ENCODE measurements around the gene THRB. TPM values are rescaled to one million over a fixed set of nuclear protein-coding genes. Genes with fewer than 3 reads are reported as not detected.

Gene THRB
- total RNA-seq, 1 experiment from 2014 or later = 0.86 TPM

- no peak for DNase-seq (ENCODE audit: low read depth)
Measured at GRCh38 chr3:24377218-24377993, 117.2 kb downstream of the THRB start.

DNA sequence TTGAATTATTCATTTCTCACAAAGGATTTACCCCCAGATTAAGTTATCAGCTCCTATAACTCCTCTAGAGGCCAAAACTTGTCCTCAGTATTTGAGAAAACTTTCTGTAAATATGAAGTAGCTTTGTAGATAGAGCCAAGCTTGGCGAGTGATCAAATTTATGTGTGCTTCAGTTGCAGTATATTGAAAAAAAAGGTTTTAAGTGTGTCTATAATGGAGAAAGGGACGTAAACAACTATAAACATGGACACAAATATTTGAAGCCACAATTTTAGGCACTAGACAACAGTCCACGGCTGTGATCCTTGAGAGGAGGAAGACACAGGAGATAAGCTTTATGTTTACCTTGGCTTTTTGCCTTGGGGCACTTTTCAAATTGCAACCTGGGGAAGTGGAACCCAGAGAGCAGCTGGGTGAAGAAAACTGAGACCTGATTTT is 118.7 kb downstream of the THRB start:
- DNase-seq (ENCODE audit: low read depth) = no peak

GRCh38 chr3:24374801-24375200 is 119.8 kb downstream of the THRB start:
- no peak for DNase-seq (ENCODE audit: low read depth)

DNA sequence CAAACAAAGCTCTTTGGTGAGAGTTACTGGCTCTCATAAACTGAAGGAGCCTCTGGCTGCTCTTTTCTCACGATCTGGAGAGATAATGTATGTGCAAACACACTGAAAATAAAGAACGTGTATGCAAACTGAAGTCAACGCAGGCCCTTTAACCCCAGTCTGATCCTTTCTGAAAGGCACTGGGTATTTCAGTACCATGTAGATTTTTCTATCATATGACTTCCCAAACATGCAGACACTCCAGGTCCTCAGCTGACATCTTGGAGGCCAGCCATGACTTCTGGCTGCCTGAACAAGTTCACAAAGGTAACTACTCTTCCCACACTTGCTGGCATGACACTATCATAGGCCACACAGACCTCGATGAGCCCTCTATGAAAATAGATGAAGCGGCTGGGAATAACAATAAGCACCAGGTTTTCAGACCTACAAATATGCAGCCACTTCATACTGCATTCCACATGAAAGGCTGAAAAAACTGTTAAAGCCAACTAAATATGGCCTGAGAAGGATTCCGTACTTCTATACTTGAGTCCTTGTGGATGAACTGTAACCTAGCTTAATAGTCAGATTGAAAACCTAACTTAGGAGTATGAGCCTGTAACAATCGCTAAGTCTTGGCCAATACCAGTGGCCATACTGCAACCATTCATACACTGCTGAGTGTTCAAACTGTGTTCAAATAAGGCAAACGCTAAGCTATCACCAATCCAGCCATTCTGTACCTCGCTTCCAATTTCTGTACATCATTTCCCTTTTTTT is 121.3 kb downstream of the THRB start:
- no peak for DNase-seq (ENCODE audit: low read depth)

- no peak for DNase-seq (ENCODE audit: low read depth)
Measured at GRCh38 chr3:24372559-24373197, 122.0 kb downstream of the THRB start.

DNA sequence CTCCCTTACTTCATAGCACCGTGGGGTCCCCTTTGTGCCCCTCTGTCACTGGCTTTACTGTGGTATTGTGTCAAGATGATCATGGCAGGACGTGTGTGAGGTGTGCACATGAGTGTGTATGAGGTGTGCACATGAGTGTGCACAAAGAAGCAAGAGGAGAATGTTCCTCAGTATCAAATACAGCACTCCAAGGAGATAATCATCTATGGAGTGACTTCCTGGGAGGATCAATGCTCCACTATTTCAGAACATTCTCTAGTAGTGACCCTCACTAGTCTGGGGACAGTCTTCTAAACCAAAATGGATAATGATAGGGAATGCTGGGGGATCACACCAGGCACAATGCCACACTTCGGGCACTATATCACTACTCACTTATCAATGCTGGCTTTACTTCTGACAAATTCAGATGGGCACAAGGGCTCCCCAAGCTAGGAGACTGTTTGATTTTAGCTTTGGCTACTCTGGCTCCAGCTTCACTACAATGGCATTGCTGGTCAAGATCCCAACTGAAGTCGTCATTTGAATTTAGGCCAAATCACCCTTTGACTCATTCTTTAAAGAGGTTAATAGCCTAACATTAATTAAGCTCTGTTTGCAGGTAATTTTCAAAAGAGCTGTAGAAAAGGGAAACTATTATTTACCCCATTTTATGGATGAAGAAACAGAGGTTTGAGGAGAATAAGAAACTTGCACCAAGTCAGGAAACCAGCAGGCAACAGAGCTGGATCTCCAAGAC is 124.1 kb downstream of the THRB start:
- DNase-seq (ENCODE audit: low read depth) = no peak

DNA sequence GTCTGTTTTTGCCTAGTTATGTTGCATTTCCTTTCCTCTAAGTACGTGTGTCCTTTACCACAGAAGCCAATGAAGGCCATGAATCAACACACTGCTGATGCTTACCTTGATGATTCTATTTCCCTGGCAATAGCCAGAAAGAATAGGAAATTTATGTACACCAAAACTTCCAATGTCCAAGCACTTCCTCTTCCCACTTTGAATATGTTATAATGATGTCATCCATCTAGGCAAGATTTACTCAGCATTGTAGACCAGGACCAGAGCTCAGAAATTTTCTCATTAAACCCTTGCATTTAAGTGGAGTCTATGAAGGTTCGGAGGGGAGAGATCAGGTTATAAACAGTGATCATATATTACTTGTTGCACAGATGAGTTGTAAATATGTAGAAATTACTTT is 126.0 kb downstream of the THRB start:
- DNase-seq (ENCODE audit: low read depth) = no peak

DNA sequence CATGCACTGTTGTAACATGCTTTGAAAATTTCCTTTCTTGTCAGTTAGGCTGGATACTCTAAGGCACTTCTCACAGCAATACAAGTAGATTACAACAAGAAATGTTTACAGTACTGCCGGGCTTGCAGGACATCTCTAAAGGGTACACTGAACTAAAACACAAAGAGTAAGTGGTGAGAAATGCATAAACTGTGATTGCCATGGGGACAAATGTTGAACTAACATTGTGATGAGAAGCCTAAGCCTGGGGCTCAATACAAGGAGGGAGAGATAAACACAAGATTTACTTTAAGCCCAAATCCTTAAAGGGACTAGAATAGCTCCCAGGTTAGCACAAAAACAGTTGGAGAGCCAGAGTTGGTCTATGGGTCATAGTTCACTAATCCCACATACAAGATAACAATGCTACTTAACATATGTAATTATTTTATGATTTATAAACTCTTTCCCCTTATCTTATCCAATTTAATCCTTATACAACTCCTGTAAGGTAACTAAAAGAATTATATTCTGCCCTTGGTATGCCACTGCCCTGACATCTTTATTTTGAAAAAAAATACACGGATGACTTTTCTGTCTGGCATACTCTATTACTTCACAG is 126.9 kb downstream of the THRB start:
- no peak for DNase-seq (ENCODE audit: low read depth)

DNA sequence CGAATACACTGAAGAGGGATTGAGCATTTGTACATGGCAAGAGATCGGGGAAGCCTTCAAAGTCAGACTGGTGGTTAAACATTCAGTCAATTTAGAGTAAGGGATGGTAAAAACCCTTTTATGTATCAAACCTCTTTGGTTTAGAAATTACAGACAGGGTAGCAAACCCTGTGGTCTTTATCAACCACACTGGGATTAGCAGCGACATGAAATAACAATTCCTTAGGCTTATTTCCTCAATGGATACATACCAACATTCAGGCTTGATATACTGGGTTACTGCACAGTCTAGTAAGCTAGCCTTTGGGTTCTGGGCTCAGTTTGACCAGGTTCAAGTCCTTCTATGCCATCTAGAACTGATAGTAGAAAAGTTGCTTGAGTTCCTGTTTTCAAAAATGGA is 127.4 kb downstream of the THRB start:
- DNase-seq (ENCODE audit: low read depth) = no peak

DNA sequence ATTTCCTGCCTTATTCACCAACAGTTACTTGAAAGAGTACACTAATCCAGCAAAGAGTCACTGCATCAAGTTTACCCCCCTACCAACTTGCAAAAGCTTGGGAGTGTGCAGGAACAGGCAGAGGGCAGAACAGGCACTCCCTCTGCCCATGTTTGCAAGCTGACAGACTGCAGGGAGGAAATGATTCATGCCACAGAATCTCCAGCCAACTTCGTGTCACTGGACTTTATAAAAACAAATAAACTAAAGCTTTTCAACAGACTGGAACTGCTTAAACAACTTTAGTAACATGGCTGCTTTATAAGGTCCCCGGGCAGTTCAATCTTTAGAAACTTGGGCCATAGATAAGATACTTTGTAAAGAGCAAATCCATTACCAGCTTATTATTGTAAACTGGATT is 129.5 kb downstream of the THRB start:
- DNase-seq (ENCODE audit: low read depth) = peak; percentile 90

GRCh38 chr3:24364359-24364758 is 130.3 kb downstream of the THRB start:
- no peak for DNase-seq (ENCODE audit: low read depth)

DNA sequence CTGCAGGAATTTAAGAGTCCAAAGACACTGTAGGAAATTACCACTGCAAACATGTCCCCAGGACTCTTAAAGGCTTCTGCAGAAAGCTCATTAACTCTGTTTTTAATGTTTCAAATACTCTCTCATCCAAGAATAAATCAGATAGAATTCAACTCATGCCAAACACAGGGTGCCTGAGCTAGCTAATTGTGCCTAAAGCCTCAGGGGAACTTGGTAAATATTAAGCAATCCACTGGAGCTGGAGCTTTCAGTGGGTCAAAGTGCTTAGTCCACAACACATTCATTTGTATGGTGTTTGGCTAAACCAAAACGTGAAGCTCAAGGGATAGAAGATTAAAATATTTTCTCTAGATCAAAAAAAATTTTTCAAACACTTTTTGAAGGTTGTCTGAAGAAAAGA is 131.4 kb downstream of the THRB start:
- no peak for DNase-seq (ENCODE audit: low read depth)

DNA sequence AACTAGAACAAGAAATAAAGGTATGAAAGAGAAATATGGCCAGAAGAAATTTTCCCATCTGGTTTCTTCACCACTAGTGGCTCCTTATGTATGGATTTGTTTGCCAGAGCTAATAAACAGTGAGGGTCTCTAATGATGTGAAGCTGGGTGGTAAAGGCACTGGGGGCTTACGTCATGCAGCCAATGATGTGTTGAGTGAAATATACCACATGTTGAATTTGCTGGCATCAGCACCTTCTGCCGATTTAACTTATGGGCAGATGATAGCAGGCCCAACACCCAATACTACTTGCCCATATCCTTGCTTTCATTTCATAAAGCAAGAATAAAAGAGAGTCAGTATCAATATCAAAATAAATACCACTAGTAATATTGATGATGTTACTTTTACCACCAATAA is 133.0 kb downstream of the THRB start:
- no peak for DNase-seq (ENCODE audit: low read depth)

DNA sequence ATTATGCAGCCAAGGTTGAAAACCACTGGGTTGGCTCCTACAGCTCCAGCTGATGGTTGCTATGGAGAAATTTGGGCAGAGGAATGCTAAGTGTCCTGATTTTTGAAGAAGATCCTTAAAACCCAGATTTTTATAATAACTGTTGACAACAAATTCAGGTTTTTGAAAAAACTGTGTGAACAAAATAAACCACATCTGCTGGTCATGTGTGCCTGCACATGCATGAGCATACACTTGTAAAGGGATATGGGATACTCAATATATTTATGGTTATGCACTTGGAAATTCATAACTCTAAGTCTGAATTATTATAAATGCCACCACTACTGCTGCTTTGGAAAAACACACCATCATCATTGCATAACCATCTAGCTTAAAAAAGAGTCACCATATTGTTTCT is 133.7 kb downstream of the THRB start:
- DNase-seq (ENCODE audit: low read depth) = no peak

- DNase-seq (ENCODE audit: low read depth) = no peak
Measured at GRCh38 chr3:24359645-24360462, 134.8 kb downstream of the THRB start.

- DNase-seq (ENCODE audit: low read depth) = no peak
Measured at GRCh38 chr3:24359102-24359501, 135.5 kb downstream of the THRB start.

DNA sequence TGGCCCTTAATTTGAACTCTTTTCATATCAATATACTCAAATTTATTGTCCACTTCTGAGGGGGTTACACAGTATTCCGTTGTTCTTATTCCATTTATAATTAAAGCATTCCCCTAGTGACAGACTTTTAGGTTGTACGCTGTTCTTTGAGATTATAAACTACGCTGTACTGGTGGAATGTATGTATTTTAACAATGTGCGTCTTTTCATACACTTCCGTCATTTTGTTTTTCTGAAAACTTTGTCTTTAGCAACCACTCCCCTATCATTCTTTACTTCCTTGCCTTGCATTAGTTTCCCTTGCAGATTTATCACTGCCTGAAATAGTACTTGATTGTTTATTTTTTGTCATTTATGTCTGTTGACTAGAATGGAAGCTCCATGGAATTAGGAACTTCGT is 137.0 kb downstream of the THRB start:
- no peak for DNase-seq (ENCODE audit: low read depth)

- no peak for DNase-seq (ENCODE audit: low read depth)
Measured at GRCh38 chr3:24355806-24356205, 138.8 kb downstream of the THRB start.

DNA sequence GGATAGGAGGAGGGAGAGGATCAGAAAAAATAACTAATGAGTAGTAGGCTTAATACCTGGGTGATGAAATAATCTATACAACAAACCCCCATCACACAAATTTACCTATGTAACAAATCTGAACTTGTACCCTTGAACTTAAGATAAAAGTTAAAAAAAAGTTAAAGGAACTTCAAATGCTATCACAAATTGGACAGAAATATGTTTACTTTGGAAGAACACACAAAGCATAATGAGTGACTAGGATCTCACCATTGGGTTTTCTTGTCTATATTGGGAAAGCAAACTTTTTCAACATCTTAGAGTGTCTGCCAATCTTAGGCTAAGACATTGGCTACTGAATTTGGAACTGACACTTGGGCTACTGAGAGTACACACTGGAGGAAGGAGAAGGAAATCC is 140.4 kb downstream of the THRB start:
- DNase-seq (ENCODE audit: low read depth) = no peak

- DNase-seq (ENCODE audit: low read depth) = no peak
Measured at GRCh38 chr3:24352893-24353553, 141.6 kb downstream of the THRB start.

All from Daoy (cell line).